GM12878 (cell line): ENCODE measurements around the gene NME5. TPM values are rescaled to one million over a fixed set of nuclear protein-coding genes. Genes with fewer than 3 reads are reported as not detected.

Experiments
- ASH2L ChIP-seq: fragments of 300-600, 200-600 bp; sonication (generic); IDR thresholded peaks from 2 replicates; pipeline ENCODE4 v1.6.1; 2017; ENCODE audit warnings: low read depth, mild to moderate bottlenecking, borderline replicate concordance
- BHLHE40 ChIP-seq, 2 experiments: fragments of 450-650 bp in 1 of 2; IDR thresholded peaks; 2 replicates each; pipeline ENCODE4 v1.6.1; 2011 to 2017; ENCODE audit warnings: low read depth in 2 of 2, borderline replicate concordance in 1 of 2, improper control_type of control experiment in 1 of 2, low read length in 1 of 2, mild to moderate bottlenecking in 1 of 2
- ESRRA ChIP-seq: IDR thresholded peaks from 2 replicates; pipeline ENCODE4 v1.6.1; 2012; ENCODE audit warnings: mild to moderate bottlenecking, low read length, improper control_type of control experiment
- FOS ChIP-seq: IDR thresholded peaks from 3 replicates; pipeline ENCODE4 v1.6.1; 2011; ENCODE audit warnings: borderline replicate concordance; ENCODE audit not compliant: insufficient read length; ENCODE audit errors: extremely low read depth
- MLLT1 ChIP-seq: fragments of 450-650 bp; IDR thresholded peaks from 2 replicates; pipeline ENCODE4 v1.6.1; 2016; ENCODE audit warnings: mild to moderate bottlenecking
- NFXL1 ChIP-seq: fragments of 450-650 bp; IDR thresholded peaks from 2 replicates; pipeline ENCODE4 v1.6.1; 2017; ENCODE audit warnings: antibody characterized with exemption, mild to moderate bottlenecking, borderline replicate concordance
- NFYA ChIP-seq: IDR thresholded peaks from 2 replicates; pipeline ENCODE4 v1.6.1; 2011; ENCODE audit warnings: low read depth, mild to moderate bottlenecking, low read length, improper control_type of control experiment, borderline replicate concordance
- RCOR1 ChIP-seq: conservative IDR thresholded peaks from 2 replicates; pipeline ENCODE4 v1.6.1; 2012; ENCODE audit warnings: low read depth, low read length, improper control_type of control experiment
- RFX5 ChIP-seq: IDR thresholded peaks from 2 replicates; pipeline ENCODE4 v1.6.1; 2011; ENCODE audit warnings: low read depth, low read length, improper control_type of control experiment
- SIN3A ChIP-seq: IDR thresholded peaks from 2 replicates; pipeline ENCODE4 v1.6.1; 2012; ENCODE audit warnings: low read depth, low read length, improper control_type of control experiment
- STAT3 ChIP-seq: IDR thresholded peaks from 2 replicates; pipeline ENCODE4 v1.6.1; 2011; ENCODE audit warnings: low read depth, low read length, improper control_type of control experiment
- SUPT20H ChIP-seq: IDR thresholded peaks from 2 replicates; pipeline ENCODE4 v1.6.1; 2011; ENCODE audit warnings: low read depth, mild to moderate bottlenecking, low read length, moderate library complexity, borderline replicate concordance; ENCODE audit not compliant: control insufficient read depth
- TCF12 ChIP-seq: IDR thresholded peaks from 2 replicates; pipeline ENCODE4 v1.6.1; 2011; ENCODE audit warnings: low read depth, mild to moderate bottlenecking, low read length
- ZBTB33 ChIP-seq: fragments of 450-650 bp; IDR thresholded peaks from 2 replicates; pipeline ENCODE4 v1.6.1; 2017; ENCODE audit warnings: mild to moderate bottlenecking
- ZNF207 ChIP-seq: fragments of 450-650 bp; IDR thresholded peaks from 2 replicates; pipeline ENCODE4 v1.6.1; 2014; ENCODE audit warnings: antibody characterized with exemption, mild to moderate bottlenecking, borderline replicate concordance
- ZNF217 ChIP-seq: fragments of 450-650 bp; IDR thresholded peaks from 2 replicates; pipeline ENCODE4 v1.6.1; 2017; ENCODE audit warnings: antibody characterized with exemption, mild to moderate bottlenecking
- ZNF592 ChIP-seq: fragments of 450-650 bp; IDR thresholded peaks from 2 replicates; pipeline ENCODE4 v1.6.1; 2017; ENCODE audit warnings: mild to moderate bottlenecking, moderate library complexity
- polyA plus RNA-seq, 11 experiments: library from polyadenylated mRNA; depleted of rRNA in 4 of 11; unstranded in 6 of 11; stranded (reverse) in 5 of 11; fragments of >200 nt; fragmentation: Nextera tagmentation in 4 of 11; fragmentation: Illumina TruSeq in 1 of 11; extraction: Ambion mirVana in 4 of 11; extraction: Trizol in 1 of 11; gene quantifications; 1 replicate in 1 of 11; 2 replicates in 10 of 11; pipeline versions ENCODE4 v1.2.1 to v1.2.3, GENCODE V29; 2011 to 2016; ENCODE audit warnings: inconsistent platforms in 2 of 11, missing spikeins in 2 of 11, low read depth in 1 of 11
- total RNA-seq, 4 experiments: library from RNA; depleted of rRNA in 3 of 4; stranded (reverse); fragments of >200 nt in 3 of 4; fragmentation: Illumina TruSeq in 1 of 4; extraction: Trizol in 1 of 4; gene quantifications; 2 replicates each; pipeline versions ENCODE4 v1.2.1 to v1.2.3, GENCODE V29; 2013 to 2021
- TF ChIP-seq, protein P1 (sequence below): IDR thresholded peaks from 2 replicates; pipeline ENCODE4 v1.6.1; 2012; ENCODE audit warnings: low read depth, low read length, improper control_type of control experiment
- TF ChIP-seq, protein P2 (sequence below): fragments of 450-650 bp; IDR thresholded peaks from 2 replicates; pipeline ENCODE4 v1.6.1; 2018; ENCODE audit warnings: borderline replicate concordance, mild to moderate bottlenecking; ENCODE audit not compliant: partially characterized antibody

The NME5 gene
- total and polyA plus RNA-seq, 10 of the 15 experiments (the other 5 are each of a cell fraction or from before 2014, with no cell fraction given) = 0.22 to 0.52 TPM; not detected in 8

GRCh38 chr5:138178516-138179276 is 39.5 kb upstream of the NME5 start, which contains the start of the genes BRD8 and KIF20A (continued):
- TF ChIP-seq ZNF592 = no peak
- no peak for TF ChIP-seq ZBTB33
- no peak for TF ChIP-seq TCF12
- no peak for TF ChIP-seq BHLHE40 (IDR thresholded peaks at IDR 0.05; ENCODE audit: borderline replicate concordance in 1 of 2, low read depth in 2 of 2, low read length in 1 of 2)
- no peak for TF ChIP-seq RCOR1
- TF ChIP-seq RFX5 = no peak; the same call in 1 of the 2 replicates
- TF ChIP-seq ZNF217 = no peak
- peak; percentile 100 for TF ChIP-seq SIN3A
- TF ChIP-seq, protein P1, sequence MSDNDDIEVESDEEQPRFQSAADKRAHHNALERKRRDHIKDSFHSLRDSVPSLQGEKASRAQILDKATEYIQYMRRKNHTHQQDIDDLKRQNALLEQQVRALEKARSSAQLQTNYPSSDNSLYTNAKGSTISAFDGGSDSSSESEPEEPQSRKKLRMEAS = peak; percentile 98
- TF ChIP-seq NFXL1 = no peak
- TF ChIP-seq ESRRA = no peak
- no peak for TF ChIP-seq SUPT20H
- TF ChIP-seq ZNF207 = peak; percentile 67; the same call in 1 of the 2 replicates
- TF ChIP-seq NFYA = no peak; the same call in 1 of the 2 replicates
- TF ChIP-seq FOS = peak; percentile 40
- peak; percentile 60; the same call in 1 of the 2 replicates for TF ChIP-seq STAT3
- TF ChIP-seq, protein P2, sequence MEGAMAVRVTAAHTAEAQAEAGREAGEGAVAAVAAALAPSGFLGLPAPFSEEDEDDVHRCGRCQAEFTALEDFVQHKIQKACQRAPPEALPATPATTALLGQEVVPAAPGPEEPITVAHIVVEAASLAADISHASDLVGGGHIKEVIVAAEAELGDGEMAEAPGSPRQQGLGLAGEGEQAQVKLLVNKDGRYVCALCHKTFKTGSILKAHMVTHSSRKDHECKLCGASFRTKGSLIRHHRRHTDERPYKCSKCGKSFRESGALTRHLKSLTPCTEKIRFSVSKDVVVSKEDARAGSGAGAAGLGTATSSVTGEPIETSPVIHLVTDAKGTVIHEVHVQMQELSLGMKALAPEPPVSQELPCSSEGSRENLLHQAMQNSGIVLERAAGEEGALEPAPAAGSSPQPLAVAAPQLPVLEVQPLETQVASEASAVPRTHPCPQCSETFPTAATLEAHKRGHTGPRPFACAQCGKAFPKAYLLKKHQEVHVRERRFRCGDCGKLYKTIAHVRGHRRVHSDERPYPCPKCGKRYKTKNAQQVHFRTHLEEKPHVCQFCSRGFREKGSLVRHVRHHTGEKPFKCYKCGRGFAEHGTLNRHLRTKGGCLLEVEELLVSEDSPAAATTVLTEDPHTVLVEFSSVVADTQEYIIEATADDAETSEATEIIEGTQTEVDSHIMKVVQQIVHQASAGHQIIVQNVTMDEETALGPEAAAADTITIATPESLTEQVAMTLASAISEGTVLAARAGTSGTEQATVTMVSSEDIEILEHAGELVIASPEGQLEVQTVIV = peak; percentile 53
- no peak for TF ChIP-seq ASH2L
- TF ChIP-seq MLLT1 = no peak
